HG02798 (cell line): ENCODE results near the gene ORAI2.
"Not testable (repeated sequence)": the region's sequence is repeated elsewhere in the genome, so short reads cannot be mapped to it uniquely, and the experiment has no call there.

ENCODE experiments used
- ATAC-seq: cut with Tn5 transposase; IDR thresholded peaks from one replicate; pipeline ENCODE4 v1.9.1; 2021; ENCODE audit warnings: mild to moderate bottlenecking; ENCODE audit not compliant: unreplicated experiment, poor library complexity

The ORAI2 gene

DNA sequence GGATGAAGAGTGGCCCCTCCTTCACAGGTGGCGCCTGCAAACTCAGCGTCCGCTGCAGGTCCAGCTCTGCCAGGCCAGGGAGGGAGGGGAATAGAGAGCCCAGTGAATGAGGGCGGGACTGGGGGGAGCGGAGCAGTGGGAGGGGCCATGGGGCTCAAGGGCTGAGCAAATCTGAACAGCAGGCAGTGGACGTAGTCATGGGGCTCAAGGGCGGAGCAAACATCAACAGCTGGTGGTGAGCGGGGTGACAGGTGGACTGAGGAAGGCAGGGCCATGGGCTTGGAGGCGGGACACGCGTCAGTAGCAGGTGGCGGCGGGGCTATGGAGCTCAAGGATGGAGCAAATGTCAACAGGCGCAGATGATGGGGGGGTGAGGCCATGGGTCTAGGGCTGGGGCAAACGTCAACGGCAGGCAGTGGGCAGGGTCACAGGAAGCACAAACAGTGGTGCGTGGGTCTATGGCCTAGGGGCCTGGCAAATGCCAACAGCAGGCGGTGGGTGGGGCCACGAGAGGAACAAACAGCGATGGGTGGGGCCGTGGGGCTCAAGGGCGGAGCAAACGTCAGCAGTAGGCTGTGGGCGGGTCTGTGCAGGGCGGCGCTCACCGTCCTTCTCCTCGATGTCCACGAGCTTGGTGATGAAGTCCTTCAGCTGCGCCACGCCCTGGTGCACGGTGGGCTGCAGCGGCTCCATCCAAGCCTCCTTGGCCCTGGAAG, 60.0 kb downstream of the ORAI2 start:
- peak; percentile 52 for ATAC-seq

GRCh38 chr7:102494026-102494425, 60.7 kb downstream of the ORAI2 start:
- ATAC-seq: not testable (repeated sequence)

- ATAC-seq: peak; percentile 73
These were observed 61.2 kb downstream of the ORAI2 start for GRCh38 chr7:102494473-102495149.

- not testable (repeated sequence) for ATAC-seq
These were observed 63.5 kb downstream of the ORAI2 start for GRCh38 chr7:102496861-102497260.

DNA sequence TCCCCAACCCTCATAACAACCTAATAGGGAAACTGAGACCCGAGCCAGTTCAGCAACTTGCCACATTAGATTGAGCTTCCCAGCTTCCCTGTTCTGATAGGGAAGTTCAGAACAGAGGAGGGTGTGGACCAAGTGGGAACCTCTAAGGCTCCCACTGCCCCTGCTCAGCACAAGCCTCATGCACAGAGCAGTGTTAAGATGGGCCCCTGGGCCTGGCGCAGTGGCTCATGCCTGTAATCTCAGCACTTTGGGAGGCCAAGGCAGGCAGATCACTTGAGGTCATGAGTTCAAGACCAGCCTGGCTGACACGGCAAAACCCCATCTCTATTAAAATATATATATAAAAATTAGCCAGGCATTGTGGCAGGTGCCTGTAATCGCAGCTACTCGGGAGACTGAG, 63.9 kb downstream of the ORAI2 start:
- not testable (repeated sequence) for ATAC-seq

DNA sequence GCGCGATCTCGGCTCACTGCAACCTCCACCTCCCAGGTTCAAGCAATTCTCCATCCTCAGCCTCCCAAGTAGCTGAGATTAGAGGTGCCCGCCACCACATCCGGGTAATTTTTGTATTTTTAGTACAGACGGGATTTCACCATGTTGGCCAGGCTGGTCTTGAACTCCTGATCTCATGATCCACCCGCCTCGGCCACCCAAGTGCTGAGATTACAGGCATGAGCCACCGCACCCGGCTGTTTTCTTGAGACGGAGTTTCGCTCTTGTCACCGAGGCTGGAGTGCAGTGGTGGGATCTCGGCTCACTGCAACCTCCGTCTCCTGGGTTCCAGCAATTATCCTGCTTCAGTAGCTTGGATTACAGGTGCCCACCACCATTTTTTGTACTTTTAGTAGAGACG, 64.9 kb downstream of the ORAI2 start:
- ATAC-seq: not testable (repeated sequence)

DNA sequence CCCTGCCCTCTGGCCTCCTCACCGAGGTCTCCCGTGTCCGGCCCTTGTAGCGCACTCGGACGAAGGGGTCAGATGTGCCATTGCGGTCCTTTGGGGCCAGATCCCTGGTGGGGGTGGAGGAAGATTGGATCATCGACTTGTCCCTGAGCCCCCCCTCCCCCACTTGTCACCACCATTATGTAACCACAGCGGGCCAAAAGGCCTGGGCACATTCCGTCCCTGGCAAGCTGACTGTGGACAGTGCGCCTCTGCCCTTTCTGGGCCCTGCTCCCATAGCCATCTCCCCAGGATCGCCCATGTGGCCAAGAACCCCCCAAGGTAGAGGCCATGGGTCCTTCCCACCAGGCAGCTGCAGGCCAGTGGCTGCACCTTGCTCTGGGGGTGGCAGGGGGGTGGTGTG, 69.8 kb downstream of the ORAI2 start:
- not testable (repeated sequence) for ATAC-seq

DNA sequence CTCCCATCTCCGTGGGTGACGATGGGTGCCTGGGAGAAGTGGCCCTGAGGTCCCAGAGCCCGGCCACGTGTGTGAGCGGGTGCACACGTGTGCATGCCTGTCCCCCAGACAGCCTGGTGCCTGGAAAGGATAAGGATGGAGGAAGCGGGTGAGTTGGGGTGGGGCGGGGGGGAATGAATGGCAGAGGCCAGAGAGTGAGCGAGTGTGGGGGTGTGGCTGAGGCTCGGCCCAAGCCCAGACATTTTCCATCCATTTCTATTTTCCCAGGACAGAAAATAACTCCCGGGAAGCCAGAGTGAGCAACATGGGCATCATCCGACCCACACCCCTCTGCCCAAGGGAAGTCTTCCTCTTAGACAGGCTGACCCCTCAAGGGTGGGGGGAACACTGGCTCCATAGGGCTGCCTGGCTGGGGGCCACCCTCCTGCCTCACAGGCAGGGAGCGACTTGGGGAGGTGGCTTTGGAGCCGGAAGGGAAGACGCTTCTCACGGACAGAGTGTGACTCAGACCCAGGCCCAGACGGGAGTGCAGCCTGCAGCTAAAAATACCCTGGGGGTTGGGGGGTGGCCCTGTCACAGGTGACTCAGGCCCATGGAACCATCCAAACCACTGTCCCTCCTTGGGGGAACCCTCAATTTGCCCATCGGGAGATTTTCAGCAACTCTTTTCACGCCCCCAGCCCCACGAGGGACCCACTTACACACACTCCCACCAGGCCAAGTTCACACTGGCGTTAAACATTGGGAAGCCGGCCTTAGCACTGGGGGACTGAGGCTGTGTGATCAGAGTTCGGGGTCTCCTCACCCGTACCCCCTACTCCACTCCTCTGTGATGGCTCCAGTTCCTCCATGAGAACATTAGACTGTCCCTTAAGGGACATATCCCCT, 72.2 kb downstream of the ORAI2 start:
- not testable (repeated sequence) for ATAC-seq
